ENCODE results near the gene RAD51B. TPM values are rescaled to one million over a fixed set of nuclear protein-coding genes. Genes with fewer than 3 reads are reported as not detected.
A peak's percentile ranks its signal among the peaks of the same experiment; 100 is the strongest.

The RAD51B gene
- total and polyA plus RNA-seq, 2 donors (not counting 1 experiment from before 2014, with no cell fraction given), result 4.6 to 16.3 TPM

- Histone ChIP-seq H3K9me3 (ENCODE audit: control insufficient read depth, insufficient read depth, low read depth, low read length) (no peaks in the 10 kb centered on the region), H3K4me2 (ENCODE audit: extremely low read depth, insufficient read depth, low read length) (no peak overlapping the region), H3K79me2 (ENCODE audit: control insufficient read depth, insufficient read depth, low read length) (no peaks in the 10 kb centered on the region), H3K27ac (ENCODE audit: insufficient read depth, low read length) (no peak overlapping the region), H2AFZ (ENCODE audit: low read length) (no peak overlapping the region), H4K20me1 (ENCODE audit: control insufficient read depth, extremely low read depth, insufficient read depth, low read length) (no peaks in the 10 kb centered on the region), H3K4me3 (replicated peaks in 1 of 4; ENCODE audit: control extremely low read depth in 1 of 4, insufficient read depth in 1 of 4, low read depth in 3 of 4, low read length in 4 of 4) (no peak overlapping the region), H3K36me3 (ENCODE audit: control insufficient read depth, insufficient read depth, low read length) (no peaks in the 10 kb centered on the region), H3K9ac (ENCODE audit: insufficient read depth, low read length) (no peak overlapping the region), H3K4me1 (ENCODE audit: control insufficient read depth, extremely low read depth, insufficient read depth, low read length) (no peaks in the 10 kb centered on the region), H3K27me3 (ENCODE audit: control insufficient read depth, insufficient read depth, low read length) (no peaks in the 10 kb centered on the region)
- TF ChIP-seq CTCF (conservative IDR thresholded peaks at IDR 0.05 in 1 of 2, IDR thresholded peaks at IDR 0.05 in 1 of 2; ENCODE audit: low read depth in 1 of 2, low read length in 2 of 2) (no peak), EZH2 (IDR thresholded peaks at IDR 0.05; ENCODE audit: low read length, missing control alignments) (no peak)
- DNase-seq (ENCODE audit: low read depth in 2 of 2), result no peak
Observed at GRCh38 chr14:67900231-67900630, 80.7 kb downstream of the RAD51B start.

- no peaks in the 10 kb centered on the region for H3K4me1 ChIP-seq (ENCODE audit: control insufficient read depth, extremely low read depth, insufficient read depth, low read length)
- H3K9ac ChIP-seq (ENCODE audit: insufficient read depth, low read length), result no peak overlapping the region
- TF ChIP-seq CTCF (conservative IDR thresholded peaks at IDR 0.05 in 1 of 2, IDR thresholded peaks at IDR 0.05 in 1 of 2; ENCODE audit: low read depth in 1 of 2, low read length in 2 of 2) (no peak), EZH2 (IDR thresholded peaks at IDR 0.05; ENCODE audit: low read length, missing control alignments) (no peak)
- H3K79me2 ChIP-seq (ENCODE audit: control insufficient read depth, insufficient read depth, low read length), result no peaks in the 10 kb centered on the region
- H3K27me3 ChIP-seq (ENCODE audit: control insufficient read depth, insufficient read depth, low read length), result no peaks in the 10 kb centered on the region
- peak; percentile 8 to 71 for DNase-seq (ENCODE audit: low read depth in 2 of 2)
- no peak overlapping the region for H3K27ac ChIP-seq (ENCODE audit: insufficient read depth, low read length)
- H3K36me3 ChIP-seq (ENCODE audit: control insufficient read depth, insufficient read depth, low read length), result no peaks in the 10 kb centered on the region
- no peak overlapping the region for H3K4me3 ChIP-seq (replicated peaks in 1 of 4; ENCODE audit: control extremely low read depth in 1 of 4, insufficient read depth in 1 of 4, low read depth in 3 of 4, low read length in 4 of 4)
- H3K4me2 ChIP-seq (ENCODE audit: extremely low read depth, insufficient read depth, low read length), result no peak overlapping the region
- no peak overlapping the region for H2AFZ ChIP-seq (ENCODE audit: low read length)
- no peaks in the 10 kb centered on the region for H3K9me3 ChIP-seq (ENCODE audit: control insufficient read depth, insufficient read depth, low read depth, low read length)
- H4K20me1 ChIP-seq (ENCODE audit: control insufficient read depth, extremely low read depth, insufficient read depth, low read length), result no peaks in the 10 kb centered on the region
Observed at GRCh38 chr14:67908052-67908754, 88.6 kb downstream of the RAD51B start.

GRCh38 chr14:67911562-67911961 lies 92.0 kb downstream of the RAD51B start:
- H3K79me2 ChIP-seq (ENCODE audit: control insufficient read depth, insufficient read depth, low read length), result no peaks in the 10 kb centered on the region
- no peak overlapping the region for H3K27ac ChIP-seq (ENCODE audit: insufficient read depth, low read length)
- H3K4me2 ChIP-seq (ENCODE audit: extremely low read depth, insufficient read depth, low read length), result no peak overlapping the region
- H2AFZ ChIP-seq (ENCODE audit: low read length), result no peak overlapping the region
- TF ChIP-seq EZH2 (IDR thresholded peaks at IDR 0.05; ENCODE audit: low read length, missing control alignments) (no peak), CTCF (conservative IDR thresholded peaks at IDR 0.05 in 1 of 2, IDR thresholded peaks at IDR 0.05 in 1 of 2; ENCODE audit: low read depth in 1 of 2, low read length in 2 of 2) (no peak)
- DNase-seq (ENCODE audit: low read depth in 2 of 2), result peak; percentile 34
- H3K36me3 ChIP-seq (ENCODE audit: control insufficient read depth, insufficient read depth, low read length), result no peaks in the 10 kb centered on the region
- H3K9me3 ChIP-seq (ENCODE audit: control insufficient read depth, insufficient read depth, low read depth, low read length), result no peaks in the 10 kb centered on the region
- H4K20me1 ChIP-seq (ENCODE audit: control insufficient read depth, extremely low read depth, insufficient read depth, low read length), result no peaks in the 10 kb centered on the region
- no peaks in the 10 kb centered on the region for H3K4me1 ChIP-seq (ENCODE audit: control insufficient read depth, extremely low read depth, insufficient read depth, low read length)
- no peak overlapping the region for H3K9ac ChIP-seq (ENCODE audit: insufficient read depth, low read length)
- no peaks in the 10 kb centered on the region for H3K27me3 ChIP-seq (ENCODE audit: control insufficient read depth, insufficient read depth, low read length)
- no peak overlapping the region for H3K4me3 ChIP-seq (replicated peaks in 1 of 4; ENCODE audit: control extremely low read depth in 1 of 4, insufficient read depth in 1 of 4, low read depth in 3 of 4, low read length in 4 of 4)
